ENCODE measurements around the gene PHETA1.
A peak's percentile ranks its signal among the peaks of the same experiment; 100 is the strongest.

Gene PHETA1

GRCh38 chr12:111406474-111407376 lies 37.8 kb upstream of the PHETA1 start:
- no peaks in the 10 kb centered on the region for H3K9me2 ChIP-seq (replicated peaks; ENCODE audit: control insufficient read depth, low read length)
- H3K36me3 ChIP-seq (ENCODE audit: control insufficient read depth, low read length) = peaks cover 8% of the 10 kb centered on the region; the same call in 1 of the 2 replicates
- H4K20me1 ChIP-seq (ENCODE audit: control insufficient read depth, insufficient read depth, low read depth, low read length) = peaks cover 33% of the 10 kb centered on the region
- TF ChIP-seq CTCF (IDR thresholded peaks at IDR 0.05; ENCODE audit: low read depth, low read length, poor library complexity, severe bottlenecking) (no peak), EZH2phosphoT487 (IDR thresholded peaks at IDR 0.05; ENCODE audit: borderline replicate concordance, low read length) (no peak)
- peak overlapping the region; percentile 65 for H3K27ac ChIP-seq (ENCODE audit: low read depth, low read length)
- H3K4me3 ChIP-seq (ENCODE audit: low read length) = peak overlapping the region; percentile 97
- H3K79me2 ChIP-seq (ENCODE audit: control insufficient read depth, low read length) = peaks cover 57% of the 10 kb centered on the region
- no peaks in the 10 kb centered on the region for H3K27me3 ChIP-seq (ENCODE audit: control insufficient read depth, low read length)
- H3K9me3 ChIP-seq (ENCODE audit: control insufficient read depth, insufficient read depth, low read length) = no peaks in the 10 kb centered on the region
- H3K4me1 ChIP-seq (ENCODE audit: control insufficient read depth, low read length) = peaks cover 77% of the 10 kb centered on the region
- peak overlapping the region; percentile 97 for H3K4me2 ChIP-seq (ENCODE audit: low read length)
- H3F3A ChIP-seq (ENCODE audit: control insufficient read depth, insufficient read depth) = peaks cover 13% of the 10 kb centered on the region; the same call in 1 of the 2 replicates

- Histone ChIP-seq H3K27me3 (ENCODE audit: control insufficient read depth, low read length) (no peaks in the 10 kb centered on the region), H3K27ac (ENCODE audit: low read depth, low read length) (peak within 1 kb of the TSS; percentile 87), H3K9me2 (replicated peaks; ENCODE audit: control insufficient read depth, low read length) (no peaks in the 10 kb centered on the region), H3K9me3 (ENCODE audit: control insufficient read depth, insufficient read depth, low read length) (no peaks in the 10 kb centered on the region), H3K36me3 (ENCODE audit: control insufficient read depth, low read length) (peaks cover 8% of the 10 kb centered on the region; the same call in 1 of the 2 replicates), H3K4me3 (ENCODE audit: low read length) (peak within 1 kb of the TSS; percentile 97), H3K79me2 (ENCODE audit: control insufficient read depth, low read length) (peaks cover 50% of the 10 kb centered on the region), H3F3A (ENCODE audit: control insufficient read depth, insufficient read depth) (peaks cover 13% of the 10 kb centered on the region; the same call in 1 of the 2 replicates), H3K4me2 (ENCODE audit: low read length) (peak within 1 kb of the TSS; percentile 99), H4K20me1 (ENCODE audit: control insufficient read depth, insufficient read depth, low read depth, low read length) (peaks cover 33% of the 10 kb centered on the region), H3K4me1 (ENCODE audit: control insufficient read depth, low read length) (peaks cover 69% of the 10 kb centered on the region)
- TF ChIP-seq CTCF (IDR thresholded peaks at IDR 0.05; ENCODE audit: low read depth, low read length, poor library complexity, severe bottlenecking) (no peak), EZH2phosphoT487 (IDR thresholded peaks at IDR 0.05; ENCODE audit: borderline replicate concordance, low read length) (no peak)
Observed at GRCh38 chr12:111405859-111406473, 37.1 kb upstream of the PHETA1 start, which contains the start of gene SH2B3. Gene SH2B3 (plus strand): TSS chr12:111405923. CDS start chr12:111418146, 12,223 bp downstream.

GRCh38 chr12:111405149-111405858 lies 36.4 kb upstream of the PHETA1 start:
- H3F3A ChIP-seq (ENCODE audit: control insufficient read depth, insufficient read depth) = peaks cover 13% of the 10 kb centered on the region; the same call in 1 of the 2 replicates
- H3K36me3 ChIP-seq (ENCODE audit: control insufficient read depth, low read length) = peaks cover 8% of the 10 kb centered on the region; the same call in 1 of the 2 replicates
- peak overlapping the region; percentile 91 for H3K4me3 ChIP-seq (ENCODE audit: low read length)
- TF ChIP-seq EZH2phosphoT487 (IDR thresholded peaks at IDR 0.05; ENCODE audit: borderline replicate concordance, low read length) (no peak), CTCF (IDR thresholded peaks at IDR 0.05; ENCODE audit: low read depth, low read length, poor library complexity, severe bottlenecking) (peak; percentile 66)
- peaks cover 43% of the 10 kb centered on the region for H3K79me2 ChIP-seq (ENCODE audit: control insufficient read depth, low read length)
- H3K9me2 ChIP-seq (replicated peaks; ENCODE audit: control insufficient read depth, low read length) = no peaks in the 10 kb centered on the region
- H3K27me3 ChIP-seq (ENCODE audit: control insufficient read depth, low read length) = no peaks in the 10 kb centered on the region
- peaks cover 63% of the 10 kb centered on the region for H3K4me1 ChIP-seq (ENCODE audit: control insufficient read depth, low read length)
- H3K9me3 ChIP-seq (ENCODE audit: control insufficient read depth, insufficient read depth, low read length) = no peaks in the 10 kb centered on the region
- H4K20me1 ChIP-seq (ENCODE audit: control insufficient read depth, insufficient read depth, low read depth, low read length) = peaks cover 29% of the 10 kb centered on the region
- peak overlapping the region; percentile 99 for H3K4me2 ChIP-seq (ENCODE audit: low read length)
- H3K27ac ChIP-seq (ENCODE audit: low read depth, low read length) = peak overlapping the region; percentile 87
